AG08396 (cell line): ENCODE data around the gene BOD1.
"Not testable (repeated sequence)": the region's sequence is repeated elsewhere in the genome, so short reads cannot be mapped to it uniquely, and the experiment has no call there.

ENCODE experiments used
- DNase-seq: peaks from one replicate; pipeline ENCODE4 v3.0.0; 2012; ENCODE audit warnings: low spot score, mixed read lengths

The BOD1 gene

DNA sequence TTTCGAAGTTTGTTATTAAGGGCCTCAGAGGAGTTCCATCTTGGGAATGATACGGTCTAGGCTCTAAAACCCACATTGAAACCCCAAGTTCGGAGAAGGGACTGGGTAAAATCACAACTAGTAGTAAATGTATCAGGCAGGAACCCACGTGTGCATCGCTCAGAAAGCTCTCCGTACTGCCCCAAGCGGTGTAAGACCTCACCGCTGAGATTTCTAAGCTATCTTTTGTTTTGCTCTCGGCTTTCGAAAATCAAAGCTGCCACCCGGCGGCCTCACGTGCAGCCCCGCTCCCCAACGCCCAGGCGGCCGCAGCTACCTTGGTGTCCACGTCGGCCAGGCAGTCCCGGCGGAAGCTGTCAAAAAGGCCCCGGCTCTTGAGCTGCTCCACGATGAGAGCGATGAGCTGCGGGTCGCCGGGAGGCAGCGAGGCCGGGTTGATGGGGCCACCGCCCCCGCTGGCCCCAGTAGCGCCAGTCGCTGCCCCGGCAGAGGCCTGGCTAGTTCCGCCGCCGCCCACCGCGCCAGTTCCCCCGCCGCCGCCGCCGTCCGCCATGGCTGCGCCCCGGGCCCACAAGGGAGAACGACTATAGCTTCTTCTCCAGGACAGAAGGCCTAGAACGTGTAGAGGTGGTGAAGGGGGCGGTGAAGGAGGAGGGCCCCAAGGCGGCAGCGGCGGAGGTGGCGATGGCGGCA, 420 bp downstream of the BOD1 start:
- DNase-seq: peak; percentile 84

DNA sequence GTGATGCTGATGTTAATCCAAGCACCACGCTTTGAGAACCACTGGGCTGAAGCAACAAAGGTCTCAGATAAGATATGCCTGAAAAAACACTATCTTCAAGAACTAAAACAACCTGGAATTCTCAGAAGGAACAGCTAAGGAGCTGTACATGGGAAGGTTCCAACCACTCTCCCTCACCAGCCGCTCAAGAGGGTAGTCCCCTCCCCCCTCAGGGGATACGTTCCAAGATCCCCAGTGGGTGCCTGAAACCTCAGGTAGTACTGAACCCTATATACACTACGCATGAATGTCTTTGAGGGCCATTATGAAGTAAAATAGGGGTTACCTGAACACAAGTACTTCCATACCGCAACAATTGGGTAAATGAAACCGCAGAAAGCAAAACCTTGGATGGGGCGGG, 1.9 kb downstream of the BOD1 start:
- DNase-seq: no peak

DNA sequence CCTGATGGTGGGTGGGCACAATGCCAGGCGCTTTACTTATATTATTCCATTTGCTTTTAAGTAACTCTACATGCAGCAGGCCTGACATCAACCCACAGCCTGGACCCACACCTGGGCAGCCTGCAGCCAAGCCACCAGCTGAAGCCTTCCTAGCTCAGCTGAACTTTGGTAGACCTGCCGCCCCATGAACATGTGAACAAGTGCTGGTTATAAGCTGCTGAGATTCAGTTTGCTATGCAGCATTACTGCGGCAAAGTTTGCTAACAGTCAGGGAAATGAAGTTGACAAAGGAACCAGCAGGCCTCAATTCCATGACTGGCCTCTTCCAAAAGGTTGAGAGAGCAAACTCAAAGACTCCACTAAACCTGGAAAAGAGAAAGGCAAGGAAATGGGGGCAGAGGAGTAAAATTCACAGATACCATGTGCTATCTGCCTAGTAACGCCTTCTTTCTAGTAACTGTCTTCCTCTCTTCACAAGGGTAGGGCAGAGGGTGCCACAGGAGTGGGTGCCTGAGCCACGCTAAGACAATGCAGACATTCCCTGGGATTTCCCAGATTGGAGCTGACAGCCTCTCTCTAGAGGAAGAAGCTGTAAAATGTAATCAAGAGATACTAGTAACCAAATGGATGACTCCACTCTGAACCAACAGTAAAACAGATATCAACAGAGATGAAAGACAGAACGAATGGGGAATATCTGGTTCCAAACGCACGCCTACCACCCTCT, 2.9 kb downstream of the BOD1 start:
- no peak for DNase-seq

DNA sequence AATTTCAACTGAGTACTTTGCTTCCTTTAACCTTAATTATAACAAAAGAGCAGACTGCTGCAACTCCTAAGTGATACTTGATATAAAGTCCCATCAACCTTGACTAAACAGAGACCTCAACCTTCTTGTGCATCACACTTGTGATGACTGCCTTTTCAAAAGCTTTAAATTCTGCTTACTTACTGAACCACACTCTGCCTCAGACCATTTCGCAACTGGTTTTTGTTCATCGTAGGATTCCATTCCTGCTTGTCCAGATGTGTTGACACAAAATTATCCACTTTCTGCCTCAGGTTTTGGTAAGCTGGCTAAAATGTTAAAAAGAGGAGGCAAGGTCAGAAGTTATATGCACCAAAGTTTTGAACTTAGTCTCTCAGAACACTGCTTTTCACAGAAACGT, 3.5 kb downstream of the BOD1 start:
- no peak for DNase-seq

DNA sequence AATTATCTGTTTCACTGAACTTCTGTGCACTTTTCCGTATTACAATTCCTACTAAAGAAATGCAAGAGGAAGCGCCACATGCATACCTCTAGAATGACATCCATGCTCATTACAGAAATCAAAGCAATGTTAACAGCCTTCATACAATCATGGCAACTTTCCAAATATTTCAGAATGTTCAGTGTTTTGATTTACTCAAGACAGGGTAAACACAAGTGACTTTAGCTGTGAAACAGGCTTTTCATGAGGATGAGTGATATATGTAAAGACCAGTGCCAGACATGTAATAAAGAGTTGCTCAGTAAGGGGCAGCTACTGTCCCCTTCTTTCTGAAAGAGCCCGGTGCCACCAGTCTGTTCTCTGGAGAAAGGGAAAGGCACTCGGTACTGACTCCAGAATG, 4.7 kb downstream of the BOD1 start:
- no peak for DNase-seq

DNA sequence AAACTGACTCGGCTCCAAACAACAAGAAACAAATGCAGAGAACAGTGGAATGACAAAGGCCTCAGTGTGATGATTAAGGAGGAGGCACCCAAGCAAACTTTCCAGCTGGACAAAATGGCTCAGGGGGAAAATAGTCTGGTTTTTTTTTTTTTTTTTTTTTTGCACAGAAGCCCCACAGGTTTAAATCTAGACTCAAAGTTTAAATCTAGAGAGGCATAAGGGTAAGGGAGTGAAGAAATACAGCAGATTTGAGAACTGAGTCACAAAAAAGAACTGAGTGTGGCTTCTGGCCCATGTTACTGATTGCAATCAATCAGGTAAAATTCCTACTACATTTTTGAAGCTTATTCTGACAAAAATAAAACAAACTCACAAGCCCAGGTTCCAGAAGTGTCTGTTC, 12.3 kb downstream of the BOD1 start:
- DNase-seq: no peak

DNA sequence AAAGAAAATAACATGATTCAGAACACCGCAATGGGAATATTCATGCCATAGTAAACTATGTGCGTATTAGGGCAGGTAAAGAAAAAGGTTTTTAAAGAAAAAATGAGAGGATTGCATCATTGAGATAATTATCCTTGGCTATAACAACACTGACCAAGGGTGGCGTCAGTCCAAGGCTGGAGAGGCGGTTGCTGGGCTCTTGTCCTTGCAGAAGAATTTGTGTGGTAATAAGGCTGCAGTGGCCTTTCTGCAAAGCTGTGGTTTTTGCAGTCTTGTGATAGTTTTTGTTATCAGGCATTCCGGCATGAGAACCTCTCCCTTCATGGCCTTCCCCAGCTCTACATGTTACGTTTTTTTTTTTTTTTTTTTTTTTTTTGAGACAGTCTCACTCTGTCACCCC, 14.0 kb downstream of the BOD1 start:
- DNase-seq: peak; percentile 36

DNA sequence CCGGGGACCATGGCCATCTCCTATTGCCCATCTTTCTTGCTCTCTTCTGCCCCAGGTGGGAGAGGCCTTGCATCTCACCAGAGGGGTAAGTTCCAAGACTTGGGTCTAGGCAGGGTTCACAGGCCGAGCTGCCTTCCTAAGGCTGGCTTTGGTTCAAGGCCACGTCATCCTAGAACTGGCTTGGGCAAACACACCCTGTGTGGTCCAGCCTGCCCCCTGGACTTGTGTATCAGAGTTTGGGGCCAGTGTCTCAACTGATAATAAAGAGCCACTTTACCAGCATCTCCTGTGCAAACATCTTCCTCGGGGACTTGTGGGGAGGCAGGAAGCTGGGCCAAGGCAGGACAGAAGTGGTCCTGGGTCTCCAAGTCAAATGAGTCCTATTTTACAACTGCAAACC, 17.8 kb downstream of the BOD1 start:
- no peak for DNase-seq

DNA sequence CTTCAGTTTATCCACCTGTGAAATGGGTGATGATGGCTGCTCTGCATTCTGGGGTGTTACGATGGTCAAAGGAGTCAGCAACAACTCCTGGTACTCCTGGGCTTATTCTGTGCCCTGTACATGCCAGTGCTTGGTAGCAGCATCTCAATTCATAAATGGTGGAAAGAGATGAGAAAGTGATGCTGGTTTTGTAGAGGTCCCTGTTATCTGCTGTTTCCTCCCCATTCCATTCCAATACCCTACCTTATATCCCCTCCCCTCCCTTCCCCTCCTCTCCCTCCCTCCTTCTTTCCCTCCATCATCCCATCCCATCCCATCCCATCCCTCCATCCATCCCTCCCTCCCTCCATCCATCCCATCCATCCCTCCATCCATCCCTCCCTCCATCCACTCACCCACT, 19.1 kb downstream of the BOD1 start:
- DNase-seq: no peak

DNA sequence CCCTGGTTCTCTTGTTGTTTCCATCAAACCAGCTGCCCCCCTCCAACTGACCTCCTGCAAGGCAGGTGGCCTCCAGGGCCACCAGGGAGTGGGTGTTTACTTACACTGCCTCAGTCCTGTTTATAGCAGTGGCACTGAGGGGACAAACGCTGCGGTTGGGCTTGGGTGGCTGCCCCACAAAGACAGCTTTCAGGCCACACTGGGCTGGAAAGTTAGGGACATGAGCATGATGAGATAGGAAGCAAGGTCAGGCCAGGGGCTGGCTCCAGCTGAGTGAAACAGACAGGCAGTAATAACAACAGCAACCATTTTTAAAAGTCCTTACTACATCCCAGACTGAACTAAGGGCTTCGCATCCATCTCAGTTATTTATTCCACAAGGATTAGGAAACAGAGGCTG, 20.6 kb downstream of the BOD1 start:
- DNase-seq: no peak

DNA sequence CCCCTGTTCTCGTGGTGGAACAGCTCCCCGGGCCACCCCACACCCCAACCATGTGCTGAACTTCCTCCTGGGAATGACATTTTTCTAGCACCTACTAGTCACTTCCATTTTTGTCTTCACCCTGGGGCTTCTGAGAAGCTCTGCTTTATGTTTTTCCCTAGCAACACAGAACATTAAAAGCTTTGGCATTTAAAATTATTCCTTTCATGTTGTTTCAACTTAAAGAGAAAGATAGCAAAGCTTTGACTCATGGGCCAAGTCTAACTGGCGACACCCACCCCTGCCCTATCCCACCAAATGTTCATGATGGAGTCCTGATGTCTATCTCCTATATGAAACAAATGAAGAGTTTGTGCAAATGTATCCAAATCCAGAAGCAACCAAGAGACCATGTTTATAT, 22.4 kb downstream of the BOD1 start:
- DNase-seq: no peak

DNA sequence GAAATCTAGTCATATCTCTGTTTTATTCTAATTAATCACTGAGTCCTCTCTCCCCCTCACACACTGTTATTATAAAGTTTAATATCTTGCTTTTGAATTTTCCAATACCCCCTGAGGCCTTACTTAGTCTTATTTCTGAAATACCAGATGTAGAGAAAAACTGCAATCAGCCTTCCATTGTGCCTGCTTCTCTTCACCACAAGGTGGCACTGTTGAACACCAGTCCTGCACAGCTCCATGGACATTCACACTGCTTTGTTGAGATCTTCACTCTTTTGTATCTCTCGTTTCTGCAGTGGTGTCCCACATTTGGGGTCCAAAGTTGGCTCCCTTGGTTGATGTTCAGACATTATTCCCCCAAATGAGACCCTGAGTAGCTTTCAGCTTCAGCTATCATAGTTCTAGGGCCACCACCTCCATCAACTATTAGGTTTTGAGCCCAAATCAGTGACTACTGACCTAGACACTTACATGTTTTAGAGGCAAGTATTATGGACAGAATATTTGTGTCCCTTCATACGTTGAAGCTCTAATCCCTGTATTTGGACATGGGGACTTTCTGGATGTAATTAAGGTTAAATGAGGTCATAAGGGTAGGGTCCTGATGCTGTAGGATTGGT, 24.3 kb downstream of the BOD1 start:
- no peak for DNase-seq

DNA sequence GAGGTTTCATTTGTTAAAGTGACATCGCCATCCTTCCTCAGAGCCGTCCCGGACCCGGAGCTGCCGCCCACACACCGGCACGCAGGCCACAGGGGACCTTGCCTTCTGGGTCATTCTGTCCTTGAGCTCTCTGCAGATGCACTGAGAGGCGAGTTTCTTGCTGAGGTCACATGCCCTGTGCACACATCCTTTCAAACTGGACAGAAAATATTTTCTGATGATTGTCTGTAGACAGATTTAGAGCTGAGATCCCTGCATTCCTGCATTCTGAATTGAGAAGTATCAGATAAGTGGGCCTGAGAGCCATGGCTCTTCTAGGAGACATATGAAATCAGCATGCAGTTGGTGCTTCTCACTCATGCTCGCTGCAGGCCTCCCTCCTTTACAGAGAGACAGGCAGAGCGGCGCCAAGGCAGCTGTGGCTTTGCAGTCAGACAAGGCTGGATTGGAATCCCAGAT, 25.4 kb downstream of the BOD1 start:
- DNase-seq: no peak

DNA sequence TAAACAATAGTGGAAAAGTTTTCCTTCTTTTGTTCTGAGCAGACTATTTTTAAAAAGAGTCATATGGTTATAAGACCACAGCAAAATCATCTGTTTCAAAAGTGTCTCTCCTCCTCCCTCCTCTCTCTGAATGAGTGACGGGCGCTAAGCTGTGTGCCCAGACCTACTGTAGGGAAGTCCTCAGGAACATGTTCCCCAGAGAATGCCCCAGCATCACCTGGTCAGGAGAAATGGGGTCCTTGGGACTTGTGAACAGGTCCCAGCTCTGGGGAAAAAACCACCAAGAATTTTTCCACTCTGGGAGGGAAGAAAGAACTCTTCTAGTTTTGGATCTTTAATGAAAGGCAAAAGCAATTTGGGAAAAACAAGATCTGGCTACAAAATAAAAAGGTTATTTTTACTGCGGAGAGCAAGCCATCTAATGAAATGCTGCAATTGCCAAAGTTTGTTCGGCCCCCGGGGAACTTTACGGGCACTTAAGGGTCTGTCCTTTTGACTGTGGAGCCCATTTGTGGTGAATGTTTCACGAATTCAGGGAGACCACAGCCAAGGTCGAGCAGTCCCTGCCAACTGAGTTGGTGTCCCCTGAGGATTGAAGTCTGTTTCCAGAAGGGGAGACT, 25.9 kb downstream of the BOD1 start:
- no peak for DNase-seq

DNA sequence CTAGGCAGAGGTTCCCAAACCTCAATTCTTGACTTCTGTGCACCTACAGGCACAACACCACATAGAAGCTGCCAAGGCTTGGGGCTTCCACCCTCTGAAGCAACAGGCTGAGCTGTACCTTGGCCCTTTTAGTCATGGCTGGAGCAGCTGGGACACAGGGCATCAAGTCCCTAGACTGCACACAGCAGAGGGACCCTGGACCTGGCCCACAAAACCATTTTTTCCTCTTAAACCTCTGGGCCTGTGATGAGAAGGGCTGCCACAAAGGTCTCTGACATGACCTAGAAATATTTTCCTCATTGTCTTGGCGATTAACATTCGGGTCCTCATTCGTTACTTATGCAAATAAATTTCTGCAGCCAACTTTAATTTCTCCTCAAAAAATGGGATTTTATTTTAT, 30.3 kb downstream of the BOD1 start:
- not testable (repeated sequence) for DNase-seq

DNA sequence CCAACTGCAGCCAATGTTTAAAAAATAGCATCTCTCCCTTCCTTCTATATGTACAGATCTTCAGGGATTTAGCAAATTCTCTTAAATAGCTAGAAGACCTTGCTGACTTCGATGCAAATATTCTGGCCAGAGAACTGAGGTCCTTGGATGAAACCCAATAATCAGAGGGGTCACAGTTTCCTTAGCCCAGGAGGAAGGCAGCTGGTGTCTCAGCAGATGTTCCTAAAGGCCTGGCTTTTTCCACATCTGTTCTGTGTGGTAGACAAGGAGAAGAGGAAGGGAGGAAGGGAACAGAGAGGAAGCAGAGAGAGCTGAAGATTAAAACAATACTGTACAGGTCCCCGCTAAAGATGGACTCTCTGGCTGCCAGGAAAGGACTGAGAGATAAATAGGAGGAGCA, 33.1 kb downstream of the BOD1 start:
- no peak for DNase-seq

DNA sequence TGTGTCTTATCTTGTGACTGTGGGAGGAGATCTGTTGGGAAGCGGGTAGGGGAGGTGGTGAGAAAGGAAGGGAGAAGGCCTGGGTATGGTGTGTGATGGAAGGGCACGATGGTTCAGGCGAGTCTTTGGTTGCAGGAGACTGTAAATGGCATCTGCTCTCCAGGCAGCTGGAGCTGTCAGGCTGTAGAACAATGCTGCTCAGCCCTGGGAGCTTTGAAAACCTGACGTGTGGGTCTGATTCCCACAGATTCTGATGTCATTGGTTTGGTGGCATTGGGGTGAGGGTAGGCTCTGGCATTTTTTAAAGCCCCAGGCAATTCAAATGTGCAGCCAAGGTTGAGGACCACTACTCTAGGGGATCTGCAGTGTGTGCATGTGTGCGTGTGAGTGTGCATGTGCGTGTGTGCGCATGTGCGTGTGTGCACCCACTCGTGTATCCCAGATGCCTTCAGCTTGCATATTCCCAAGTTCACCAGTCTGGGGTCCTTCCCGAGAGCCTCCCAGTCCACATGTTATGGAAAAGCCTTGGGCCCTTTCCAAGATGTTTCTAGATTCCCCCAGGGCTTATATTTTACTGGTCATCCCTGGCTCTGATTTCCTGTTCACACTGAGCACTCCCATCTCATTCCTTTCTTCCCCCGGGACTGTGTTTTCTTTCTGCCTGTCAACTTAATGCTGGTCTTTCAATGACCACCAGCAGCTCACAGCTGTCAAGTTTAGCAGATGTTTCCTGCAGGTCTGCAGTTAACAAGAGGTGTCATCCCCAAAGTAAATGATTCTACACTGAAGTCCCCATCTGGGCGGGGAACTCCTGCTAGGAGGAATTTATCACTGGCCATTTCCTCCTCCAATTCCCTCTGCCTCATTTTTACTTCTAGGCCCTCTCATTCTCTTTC, 34.0 kb downstream of the BOD1 start:
- DNase-seq: no peak

DNA sequence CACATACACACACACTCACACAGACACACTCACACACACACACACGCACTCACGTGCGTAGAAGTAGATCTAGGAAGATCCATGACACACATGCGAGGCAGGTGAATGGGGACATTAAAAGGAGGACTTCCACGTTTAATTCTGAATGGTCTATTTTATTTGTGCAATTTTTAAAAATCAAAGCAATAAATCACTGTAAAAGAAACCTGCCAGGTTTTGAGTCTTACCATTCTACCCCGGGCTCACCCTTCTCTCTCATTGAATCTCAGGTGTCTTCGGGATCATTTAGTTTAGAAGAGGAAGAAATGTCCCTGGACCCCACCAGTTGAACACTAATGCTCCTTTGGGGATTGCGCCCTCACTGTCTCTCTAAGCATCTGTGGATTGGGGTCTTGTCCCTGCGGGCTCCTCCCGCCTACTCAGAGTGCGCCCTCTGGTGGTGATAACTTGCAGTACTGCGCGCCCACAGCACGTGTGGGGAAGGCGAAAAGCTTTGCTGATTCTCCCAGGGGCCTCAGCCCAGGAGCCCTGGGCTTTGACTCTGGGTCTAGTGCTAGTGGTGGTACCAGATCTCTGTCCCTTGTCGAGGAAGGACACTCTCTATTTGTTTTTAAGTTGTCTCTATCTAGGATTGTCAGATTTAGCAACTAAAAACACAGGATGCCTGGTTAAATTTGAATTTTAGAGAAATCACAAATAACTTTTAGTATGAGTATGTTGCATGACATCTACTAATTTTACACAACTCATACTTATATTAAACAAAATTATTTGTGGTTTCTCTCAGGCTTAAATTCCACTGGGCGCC, 34.8 kb downstream of the BOD1 start:
- peak; percentile 55 for DNase-seq

DNA sequence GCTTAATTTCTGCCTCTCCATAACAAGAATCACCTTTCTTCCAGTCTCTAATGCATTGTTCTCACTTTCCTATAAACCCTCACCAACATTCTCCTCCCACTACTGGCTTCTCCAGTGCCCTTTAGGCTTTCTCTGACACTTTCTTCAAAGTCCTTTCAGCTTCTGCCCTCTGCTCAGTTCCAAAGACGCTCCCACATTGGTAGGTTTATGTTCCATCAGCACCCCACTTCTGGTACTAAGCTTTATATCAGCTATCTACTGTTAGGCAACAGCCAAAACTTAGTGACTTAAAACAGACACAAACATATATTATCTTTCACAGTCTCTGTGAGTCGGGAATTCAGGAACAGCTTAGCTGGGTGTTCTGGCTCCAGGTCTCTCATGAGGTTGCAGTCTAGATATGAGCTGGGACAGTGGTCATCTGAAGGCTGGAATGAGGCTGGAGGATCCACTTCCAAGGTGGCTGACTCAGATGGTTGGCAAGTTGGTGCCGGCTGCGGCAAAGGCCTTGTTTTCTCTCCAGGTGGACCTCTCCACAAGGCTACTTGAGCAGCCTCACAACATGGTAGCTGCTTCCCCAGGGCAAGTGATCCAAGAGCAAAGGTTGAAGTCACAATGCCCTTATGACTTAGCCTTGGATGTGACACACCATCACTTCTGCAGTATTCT, 37.4 kb downstream of the BOD1 start:
- no peak for DNase-seq

DNA sequence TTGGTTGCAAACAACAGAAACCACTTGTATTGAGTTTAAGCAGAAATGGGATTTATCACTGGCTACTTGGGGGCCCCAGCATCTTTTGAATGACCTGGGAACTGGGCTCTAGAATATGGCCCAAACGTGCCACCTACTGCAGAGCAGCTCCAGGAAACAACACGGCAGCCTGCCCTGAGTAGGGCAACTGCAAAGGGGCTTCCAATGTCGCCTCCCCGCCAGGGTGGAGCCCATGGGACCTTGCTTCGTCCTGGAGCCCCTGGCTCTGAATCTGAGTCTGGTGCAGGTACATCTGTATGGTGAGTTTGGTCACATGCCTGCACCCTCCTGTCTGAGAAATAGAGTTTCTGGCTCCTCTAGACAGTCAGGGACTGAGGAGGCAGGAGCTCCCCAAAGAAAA, 38.6 kb downstream of the BOD1 start:
- DNase-seq: no peak

DNA sequence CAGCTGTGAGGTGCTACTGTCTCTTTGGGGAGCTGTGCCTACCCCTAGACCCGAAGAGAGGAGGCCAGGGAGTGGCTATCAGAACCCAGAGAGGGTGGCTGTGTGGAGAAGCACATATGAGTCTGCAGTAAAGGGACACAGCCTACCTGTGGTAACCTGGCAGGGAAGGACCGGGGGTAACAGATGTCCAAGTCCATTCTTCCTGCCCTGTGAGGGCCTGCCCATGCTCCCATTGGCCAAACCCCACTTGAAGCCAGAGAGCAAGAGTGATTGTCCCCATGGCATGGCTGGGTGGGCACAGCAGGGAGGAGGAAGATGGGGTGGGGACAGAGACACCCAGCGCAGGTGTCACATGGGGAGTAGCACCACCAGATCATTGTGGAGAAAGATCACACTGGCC, 39.3 kb downstream of the BOD1 start:
- DNase-seq: no peak
